ENCODE results near the gene EIF4E2. TPM values are rescaled to one million over a fixed set of nuclear protein-coding genes. Genes with fewer than 3 reads are reported as not detected.
A peak's percentile ranks its signal among the peaks of the same experiment; 100 is the strongest.

Gene EIF4E2
- total and polyA plus RNA-seq, 9 donors, result 18.6 to 111 (median 42.8) TPM

- no peak for DNase-seq
- Histone ChIP-seq H3K4me1 (ENCODE audit: insufficient read depth) (no peaks in the 10 kb centered on the region), H3K27me3 (no peaks in the 10 kb centered on the region), H3K9me3 (no peaks in the 10 kb centered on the region), H3K36me3 (no peaks in the 10 kb centered on the region), H3K4me3 (no peak overlapping the region), H3K27ac (no peak overlapping the region)
- WGBS, 3 donors, result 14 to 16% (median 15%) methylated on average over 38 to 46 of the region's 46 CpGs
- no peak for TF ChIP-seq POLR2A (IDR thresholded peaks at IDR 0.05)
- TF ChIP-seq CTCF (IDR thresholded peaks at IDR 0.05), result no peak
- no peak for TF ChIP-seq EP300 (IDR thresholded peaks at IDR 0.05)
- intact Hi-C loops (cut with DNase I), result loop anchor here (2.0 to 10.0 kb wide), 6 partner anchors 76 to 601 kb away; partner anchors contain the start of gene NPPC (in 2 of the 4)
Measured at GRCh38 chr2:232522623-232523401, 27.7 kb upstream of the EIF4E2 start.

- H3K27ac ChIP-seq, result no peak overlapping the region
- no peak for DNase-seq
- TF ChIP-seq CTCF (IDR thresholded peaks at IDR 0.05) (no peak), POLR2A (IDR thresholded peaks at IDR 0.05) (no peak), EP300 (IDR thresholded peaks at IDR 0.05) (no peak)
- no peaks in the 10 kb centered on the region for H3K36me3 ChIP-seq
- no peak overlapping the region for H3K4me3 ChIP-seq
- no peaks in the 10 kb centered on the region for H3K4me1 ChIP-seq (ENCODE audit: insufficient read depth)
- intact Hi-C loops (cut with DNase I), result loop anchor here (2.0 to 10.0 kb wide), 6 partner anchors 76 to 601 kb away; partner anchors contain the start of gene NPPC (in 2 of the 4)
- no peaks in the 10 kb centered on the region for H3K27me3 ChIP-seq
- 8 to 13% (median 13%) methylated on average over 12 to 16 of the region's 16 CpGs for WGBS, 3 donors
- no peaks in the 10 kb centered on the region for H3K9me3 ChIP-seq
Measured at GRCh38 chr2:232523402-232523681, 27.1 kb upstream of the EIF4E2 start.

- Histone ChIP-seq H3K9me3 (no peaks in the 10 kb centered on the region), H3K36me3 (no peaks in the 10 kb centered on the region), H3K4me3 (no peak overlapping the region), H3K4me1 (ENCODE audit: insufficient read depth) (no peaks in the 10 kb centered on the region), H3K27me3 (no peaks in the 10 kb centered on the region), H3K27ac (no peak overlapping the region)
- TF ChIP-seq CTCF (IDR thresholded peaks at IDR 0.05), result peak in 1 of 3 donors; percentile 8
- TF ChIP-seq EP300 (IDR thresholded peaks at IDR 0.05), result no peak
- DNase-seq, result peak in 4 of 5 donors; percentile 47 to 64 (median 60)
- 1 to 3% (median 1%) methylated on average over 47 to 75 of the region's 75 CpGs for WGBS, 3 donors
- intact Hi-C loops (cut with DNase I), result loop anchor here (2.0 to 10.0 kb wide), 6 partner anchors 77 to 602 kb away; partner anchors contain the start of gene NPPC (in 2 of the 4)
Measured at GRCh38 chr2:232523682-232524597, 26.5 kb upstream of the EIF4E2 start.

DNA sequence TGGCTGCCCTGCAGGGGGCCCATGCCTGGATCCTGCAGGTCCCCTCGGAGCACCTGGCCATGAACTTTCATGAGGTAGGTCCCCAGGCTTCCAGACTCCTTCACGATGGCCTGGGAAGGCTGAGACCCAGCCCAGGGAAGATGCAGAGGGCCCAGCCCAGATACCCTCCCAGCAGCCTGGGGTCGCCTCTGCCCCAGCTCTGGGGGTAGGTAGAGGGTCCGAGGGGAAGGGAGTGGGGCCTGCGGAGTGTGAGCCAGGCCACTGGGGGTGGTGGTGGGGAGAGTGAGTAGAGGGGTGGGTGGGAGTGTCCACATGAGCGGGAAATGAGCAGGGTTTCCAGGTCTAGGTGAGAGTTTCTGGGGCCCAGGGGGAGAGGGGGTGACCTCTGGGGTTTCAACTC lies 25.7 kb upstream of the EIF4E2 start:
- no peak overlapping the region for H3K4me3 ChIP-seq
- H3K27me3 ChIP-seq, result no peaks in the 10 kb centered on the region
- H3K4me1 ChIP-seq (ENCODE audit: insufficient read depth), result no peaks in the 10 kb centered on the region
- H3K27ac ChIP-seq, result no peak overlapping the region
- H3K36me3 ChIP-seq, result no peaks in the 10 kb centered on the region
- no peaks in the 10 kb centered on the region for H3K9me3 ChIP-seq
- WGBS, 3 donors, result 71 to 77% (median 75%) methylated on average over 6 of the region's 6 CpGs
- intact Hi-C loops (cut with DNase I), result loop anchor here (5.0 to 10.0 kb wide), 4 partner anchors 77 to 602 kb away; partner anchors contain the start of gene NPPC (in 2 of the 4)
- TF ChIP-seq CTCF (IDR thresholded peaks at IDR 0.05), result no peak
- no peak for TF ChIP-seq EP300 (IDR thresholded peaks at IDR 0.05)
- TF ChIP-seq POLR2A (IDR thresholded peaks at IDR 0.05), result no peak
- no peak for DNase-seq

All from ovary (tissue), 9 donors.